Activated CD4-positive, alpha-beta T cell treated with anti-CD3 and anti-CD28 coated beads, Interleukin-2, amount 10 ng/mL, durations not matched to agents 24 days and 14 days (primary cell): ENCODE results near the gene TSHR. TPM values are rescaled to one million over a fixed set of nuclear protein-coding genes. Genes with fewer than 3 reads are reported as not detected.
"Not testable (repeated sequence)": the region's sequence is repeated elsewhere in the genome, so short reads cannot be mapped to it uniquely, and the experiment has no call there.

Experiments
- DNase-seq: peaks from one replicate; pipeline ENCODE4 v3.0.0; 2022
- H3K27ac Mint-ChIP-seq: one replicate; pipeline ENCODE4 v1.8.0; 2022; ENCODE audit warnings: mild to moderate bottlenecking, mixed read lengths
- H3K27me3 Mint-ChIP-seq: one replicate; pipeline ENCODE4 v1.8.0; 2022; ENCODE audit warnings: mixed read lengths
- H3K36me3 Mint-ChIP-seq: one replicate; pipeline ENCODE4 v1.8.0; 2022; ENCODE audit warnings: low read depth, mild to moderate bottlenecking, mixed read lengths
- H3K4me1 Mint-ChIP-seq: one replicate; pipeline ENCODE4 v1.8.0; 2021; ENCODE audit warnings: mixed read lengths
- H3K4me3 Mint-ChIP-seq: one replicate; pipeline ENCODE4 v1.8.0; 2022; ENCODE audit warnings: mild to moderate bottlenecking, moderate library complexity, mixed read lengths
- H3K9me3 Mint-ChIP-seq: one replicate; pipeline ENCODE4 v1.8.0; 2021; ENCODE audit warnings: mixed read lengths
- intact Hi-C: fragments of 100-400 bp; cut with micrococcal nuclease; formaldehyde crosslinking; loops from one replicate; pipeline ENCODE4 v1.15.1; 2023
- total RNA-seq: library from RNA; stranded (reverse); gene quantifications from 2 replicates; pipeline ENCODE4 v1.2.3, GENCODE V29; 2022

Gene TSHR
- total RNA-seq: not detected in 2 replicates

- H3K4me1 Mint-ChIP-seq: peaks cover 52% of the 10 kb centered on the region
Measured at GRCh38 chr14:80955416-80955941, at the start of gene TSHR. TSS of gene TSHR (plus strand) at chr14:80955621. CDS start at chr14:80955681, 60 bp downstream.

GRCh38 chr14:80906336-80906735, 49.1 kb upstream of the TSHR start:
- intact Hi-C loops: no loop called here
- Mint-ChIP-seq H3K27me3 (no peaks in the 10 kb centered on the region), H3K9me3 (peaks cover 3% of the 10 kb centered on the region), H3K4me3 (no peak overlapping the region), H3K4me1 (peaks cover 12% of the 10 kb centered on the region), H3K36me3 (peaks cover 38% of the 10 kb centered on the region), H3K27ac (no peak overlapping the region)
- no peak for DNase-seq

More at GRCh38 chr14:80955416-80955941, at the start of gene TSHR:
- intact Hi-C loops: no loop called here
- H3K9me3 Mint-ChIP-seq: no peaks in the 10 kb centered on the region
- H3K27ac Mint-ChIP-seq: peak within 1 kb of the TSS; percentile 68
- peaks cover 7% of the 10 kb centered on the region for H3K36me3 Mint-ChIP-seq
- H3K4me3 Mint-ChIP-seq: peak within 1 kb of the TSS; percentile 91
- DNase-seq: peak; percentile 68
- H3K27me3 Mint-ChIP-seq: peaks cover 37% of the 10 kb centered on the region

GRCh38 chr14:80906946-80907345, 48.5 kb upstream of the TSHR start:
- Mint-ChIP-seq H3K9me3 (peaks cover 3% of the 10 kb centered on the region), H3K27me3 (no peaks in the 10 kb centered on the region), H3K36me3 (peaks cover 35% of the 10 kb centered on the region), H3K4me1 (peaks cover 9% of the 10 kb centered on the region), H3K4me3 (no peak overlapping the region), H3K27ac (no peak overlapping the region)
- intact Hi-C loops: no loop called here
- DNase-seq: no peak

- intact Hi-C loops, H3K27ac Mint-ChIP-seq, H3K4me3 Mint-ChIP-seq, DNase-seq, H3K4me1 Mint-ChIP-seq, H3K9me3 Mint-ChIP-seq, H3K27me3 Mint-ChIP-seq: not testable (repeated sequence)
- H3K36me3 Mint-ChIP-seq: peaks cover 35% of the 10 kb centered on the region
Measured at GRCh38 chr14:80912013-80912412, 43.4 kb upstream of the TSHR start.

- Mint-ChIP-seq H3K27me3 (no peaks in the 10 kb centered on the region), H3K36me3 (peaks cover 20% of the 10 kb centered on the region), H3K4me3 (no peak overlapping the region), H3K9me3 (no peaks in the 10 kb centered on the region), H3K4me1 (peaks cover 2% of the 10 kb centered on the region), H3K27ac (no peak overlapping the region)
- intact Hi-C loops: no loop called here
- no peak for DNase-seq
Measured at GRCh38 chr14:80919622-80920021, 35.8 kb upstream of the TSHR start.

- H3K9me3 Mint-ChIP-seq: peaks cover 12% of the 10 kb centered on the region
- H3K27ac Mint-ChIP-seq: no peak overlapping the region
- H3K4me3 Mint-ChIP-seq: no peak overlapping the region
- intact Hi-C loops: no loop called here
- H3K4me1 Mint-ChIP-seq: peaks cover 27% of the 10 kb centered on the region
- H3K36me3 Mint-ChIP-seq: peaks cover 24% of the 10 kb centered on the region
- no peaks in the 10 kb centered on the region for H3K27me3 Mint-ChIP-seq
- no peak for DNase-seq
Measured at GRCh38 chr14:80923368-80923767, 32.1 kb upstream of the TSHR start.

GRCh38 chr14:80924365-80925103, 30.9 kb upstream of the TSHR start:
- no peak overlapping the region for H3K4me3 Mint-ChIP-seq
- H3K27ac Mint-ChIP-seq: no peak overlapping the region
- peaks cover 29% of the 10 kb centered on the region for H3K4me1 Mint-ChIP-seq
- intact Hi-C loops: no loop called here
- peaks cover 12% of the 10 kb centered on the region for H3K9me3 Mint-ChIP-seq
- H3K27me3 Mint-ChIP-seq: no peaks in the 10 kb centered on the region
- H3K36me3 Mint-ChIP-seq: peaks cover 33% of the 10 kb centered on the region
- no peak for DNase-seq

GRCh38 chr14:80926397-80927082, 28.9 kb upstream of the TSHR start:
- Mint-ChIP-seq H3K27me3 (no peaks in the 10 kb centered on the region), H3K27ac (no peak overlapping the region), H3K36me3 (peaks cover 40% of the 10 kb centered on the region), H3K9me3 (peaks cover 12% of the 10 kb centered on the region), H3K4me1 (peaks cover 44% of the 10 kb centered on the region), H3K4me3 (no peak overlapping the region)
- intact Hi-C loops: no loop called here
- DNase-seq: peak; percentile 58

- H3K36me3 Mint-ChIP-seq: peaks cover 44% of the 10 kb centered on the region
Measured at GRCh38 chr14:80927083-80927989, 28.1 kb upstream of the TSHR start.

GRCh38 chr14:80930095-80930494, 25.3 kb upstream of the TSHR start:
- Mint-ChIP-seq H3K4me3 (peak overlapping the region; percentile 31), H3K9me3 (peaks cover 15% of the 10 kb centered on the region), H3K27me3 (no peaks in the 10 kb centered on the region), H3K36me3 (peaks cover 49% of the 10 kb centered on the region), H3K4me1 (peaks cover 57% of the 10 kb centered on the region), H3K27ac (peak overlapping the region; percentile 90)
- no peak for DNase-seq
- intact Hi-C loops: loop anchor here (1.0 to 10.0 kb wide), 2 partner anchors 55 to 343 kb away; no protein-coding TSS in a partner anchor

More at GRCh38 chr14:80927083-80927989, 28.1 kb upstream of the TSHR start:
- H3K4me1 Mint-ChIP-seq: peaks cover 50% of the 10 kb centered on the region
- no peak for DNase-seq
- no peak overlapping the region for H3K4me3 Mint-ChIP-seq
- no peak overlapping the region for H3K27ac Mint-ChIP-seq
- intact Hi-C loops: no loop called here
- H3K27me3 Mint-ChIP-seq: no peaks in the 10 kb centered on the region
- H3K9me3 Mint-ChIP-seq: peaks cover 12% of the 10 kb centered on the region

GRCh38 chr14:80930836-80931389, 24.5 kb upstream of the TSHR start:
- DNase-seq: peak; percentile 87
- intact Hi-C loops: loop anchor here (1.0 to 10.0 kb wide), 4 partner anchors 10 to 344 kb away; partner anchors contain the start of gene CEP128
- Mint-ChIP-seq H3K4me3 (peak overlapping the region; percentile 73), H3K4me1 (peaks cover 51% of the 10 kb centered on the region), H3K36me3 (peaks cover 42% of the 10 kb centered on the region), H3K27ac (peak overlapping the region; percentile 90), H3K9me3 (peaks cover 8% of the 10 kb centered on the region), H3K27me3 (no peaks in the 10 kb centered on the region)

GRCh38 chr14:80933282-80933681, 22.1 kb upstream of the TSHR start:
- intact Hi-C loops: loop anchor here (10.0 kb wide), 1 partner anchor 52 kb away; no protein-coding TSS in a partner anchor
- peaks cover 40% of the 10 kb centered on the region for H3K4me1 Mint-ChIP-seq
- no peak for DNase-seq
- H3K27ac Mint-ChIP-seq: no peak overlapping the region
- H3K9me3 Mint-ChIP-seq: peaks cover 3% of the 10 kb centered on the region
- peaks cover 33% of the 10 kb centered on the region for H3K36me3 Mint-ChIP-seq
- H3K27me3 Mint-ChIP-seq: no peaks in the 10 kb centered on the region
- no peak overlapping the region for H3K4me3 Mint-ChIP-seq

- H3K4me3 Mint-ChIP-seq: no peak overlapping the region
- intact Hi-C loops: loop anchor here (10.0 kb wide), 1 partner anchor 51 kb away; no protein-coding TSS in a partner anchor
- no peak for DNase-seq
- peaks cover 30% of the 10 kb centered on the region for H3K36me3 Mint-ChIP-seq
- H3K27ac Mint-ChIP-seq: no peak overlapping the region
- H3K9me3 Mint-ChIP-seq: peaks cover 3% of the 10 kb centered on the region
- H3K27me3 Mint-ChIP-seq: no peaks in the 10 kb centered on the region
- peaks cover 40% of the 10 kb centered on the region for H3K4me1 Mint-ChIP-seq
Measured at GRCh38 chr14:80933686-80934085, 21.7 kb upstream of the TSHR start.
